Upper lobe of left lung (tissue), 4 donors: Measurements from ENCODE around the gene ARHGAP10.

Experiments
- EP300 ChIP-seq, 4 donors: sonication (generic); formaldehyde crosslinking; IDR thresholded peaks; one replicate each; pipeline ENCODE4 v1.5.1; 2017; ENCODE audit warnings: antibody characterized with exemption in 4 of 4, control low read depth in 2 of 4
- POLR2A ChIP-seq, 4 donors: fragments of 450-650 bp; IDR thresholded peaks; one replicate each; pipeline ENCODE4 v1.5.1; 2016 to 2017; ENCODE audit warnings: antibody characterized with exemption in 4 of 4, mild to moderate bottlenecking in 2 of 4

GRCh38 chr4:147778942-147779341 is 47.1 kb downstream of the ARHGAP10 start:
- TF ChIP-seq POLR2A (IDR thresholded peaks at IDR 0.05) (no peak), EP300 (IDR thresholded peaks at IDR 0.05) (no peak)
